Caco-2 (cell line): ENCODE results near the gene GLI3. TPM values are rescaled to one million over a fixed set of nuclear protein-coding genes. Genes with fewer than 3 reads are reported as not detected.

Experiments
- BruUV-seq: library from RNA; stranded (reverse); fragments of 400-500 nt; replicated peaks from 2 replicates; lab custom pipeline; 2021; lab: Mats Ljungman, UMichigan
- CTCF ChIA-PET: fragments of 300-600 bp; sonication (Branson Sonifier 250); formaldehyde crosslinking; loops from one replicate; lab custom pipeline; 2022; ENCODE audit warnings: antibody characterized with exemption; lab: Charles Lee
- POLR2A ChIA-PET: fragments of 300-600 bp; sonication (Branson Sonifier 250); formaldehyde crosslinking; loops from one replicate; lab custom pipeline; 2022; ENCODE audit warnings: antibody characterized with exemption; lab: Charles Lee
- DNase-seq, 2 experiments: peaks; one replicate each; pipeline versions ENCODE4 v3.0.0 to v3.0.0-alpha.2; 2020 to 2022
- H3K27me3 ChIP-seq: replicated peaks from 2 replicates; pipeline ENCODE4 v1.6.0; 2011; ENCODE audit warnings: low read length; ENCODE audit not compliant: control insufficient read depth, insufficient read depth
- H3K36me3 ChIP-seq: 2 replicates; pipeline ENCODE4 v1.5.1; 2011; ENCODE audit warnings: low read length; ENCODE audit not compliant: control insufficient read depth, insufficient read depth
- H3K4me1 ChIP-seq: fragments of 250-450 bp; sonication (Bioruptor Pico); 2 replicates; pipeline ENCODE4 v1.5.1; 2020; ENCODE audit warnings: mild to moderate bottlenecking
- H3K4me3 ChIP-seq: 2 replicates; pipeline ENCODE4 v1.5.1; 2011; ENCODE audit warnings: low read depth, mild to moderate bottlenecking, control low read depth, low read length
- H3K9me3 ChIP-seq: fragments of 250-450 bp; sonication (Bioruptor Pico); 2 replicates; pipeline ENCODE4 v1.5.1; 2020; ENCODE audit warnings: mild to moderate bottlenecking, moderate library complexity
- H3K27ac Mint-ChIP-seq: one replicate; pipeline ENCODE4 v1.8.0; 2022; ENCODE audit warnings: mixed read lengths; ENCODE audit not compliant: unreplicated experiment
- H3K27me3 Mint-ChIP-seq: one replicate; pipeline ENCODE4 v1.8.0; 2022; ENCODE audit warnings: mixed read lengths; ENCODE audit not compliant: insufficient read depth, unreplicated experiment
- H3K36me3 Mint-ChIP-seq: one replicate; pipeline ENCODE4 v1.8.0; 2022; ENCODE audit warnings: mild to moderate bottlenecking, mixed read lengths; ENCODE audit not compliant: insufficient read depth, unreplicated experiment
- H3K4me1 Mint-ChIP-seq: one replicate; pipeline ENCODE4 v1.8.0; 2022; ENCODE audit warnings: low read depth, mixed read lengths; ENCODE audit not compliant: unreplicated experiment
- H3K4me3 Mint-ChIP-seq: one replicate; pipeline ENCODE4 v1.8.0; 2022; ENCODE audit warnings: mild to moderate bottlenecking, moderate library complexity, mixed read lengths; ENCODE audit not compliant: unreplicated experiment
- H3K9me3 Mint-ChIP-seq: one replicate; pipeline ENCODE4 v1.8.0; 2022; ENCODE audit warnings: mixed read lengths; ENCODE audit not compliant: unreplicated experiment
- CTCF ChIP-seq, 2 experiments: fragments of 200-600 bp in 1 of 2; IDR thresholded peaks; 1 replicate in 1 of 2; 2 replicates in 1 of 2; pipeline versions ENCODE4 v1.5.1 to v1.8.0; 2011 to 2022; ENCODE audit warnings: antibody characterized with exemption in 1 of 2, control low read depth in 1 of 2, inconsistent platforms in 1 of 2, low read depth in 1 of 2, low read length in 1 of 2, mild to moderate bottlenecking in 1 of 2, moderate library complexity in 1 of 2; ENCODE audit not compliant: insufficient read depth in 1 of 2, severe bottlenecking in 1 of 2, unreplicated experiment in 1 of 2
- intact Hi-C: fragments of 100-400 bp; cut with micrococcal nuclease; formaldehyde crosslinking; loops from one replicate; pipeline ENCODE4 v1.10.0; 2022; ENCODE audit not compliant: unreplicated experiment
- total RNA-seq: library from RNA; stranded (reverse); gene quantifications from 2 replicates; pipeline ENCODE4 v1.2.3, GENCODE V29; 2022

Gene GLI3
- total RNA-seq, 1 experiment from 2014 or later: 1.00 TPM

- Histone ChIP-seq H3K36me3 (no peaks in the 10 kb centered on the region), H3K4me1 (no peaks in the 10 kb centered on the region), H3K4me3 (no peak overlapping the region), H3K27me3 (no peaks in the 10 kb centered on the region; the same call in 1 of the 2 replicates), H3K9me3 (no peaks in the 10 kb centered on the region)
- intact Hi-C loops: no loop called here
- Mint-ChIP-seq H3K27ac (no peak overlapping the region), H3K4me1 (no peaks in the 10 kb centered on the region), H3K4me3 (no peak overlapping the region), H3K9me3 (no peaks in the 10 kb centered on the region), H3K27me3 (peaks cover 24% of the 10 kb centered on the region), H3K36me3 (no peaks in the 10 kb centered on the region)
- ChIA-PET POLR2A (no interaction called here), CTCF (no interaction called here)
- TF ChIP-seq CTCF (IDR thresholded peaks at IDR 0.05; ENCODE audit: insufficient read depth in 1 of 2, low read depth in 1 of 2, low read length in 1 of 2, severe bottlenecking in 1 of 2, unreplicated experiment in 1 of 2): no peak
- DNase-seq: no peak
- BruUV-seq: no TSS peak
Measured at GRCh38 chr7:42262964-42263363, 26.0 kb upstream of the GLI3 start.

DNA sequence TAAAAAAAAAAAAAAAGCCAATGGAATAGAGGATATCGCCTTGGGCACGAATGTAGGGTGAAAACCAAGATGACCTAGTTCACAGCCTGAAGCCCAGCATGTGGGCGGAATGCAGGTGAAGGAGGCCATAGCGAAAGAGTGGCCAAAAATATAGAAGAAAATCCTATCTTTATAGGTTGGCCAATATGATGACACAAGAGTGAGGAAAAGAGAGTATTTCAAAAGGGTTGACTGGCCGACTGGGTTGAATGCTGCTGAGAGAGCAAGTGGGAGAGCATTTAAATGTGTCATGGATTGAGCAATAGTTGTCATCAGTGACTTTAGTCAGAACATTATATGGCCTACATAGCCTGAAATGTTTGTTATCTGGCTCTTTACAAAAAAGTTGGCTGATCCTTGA, 17.2 kb upstream of the GLI3 start:
- POLR2A ChIA-PET: no interaction called here
- no peaks in the 10 kb centered on the region for H3K4me1 ChIP-seq

DNA sequence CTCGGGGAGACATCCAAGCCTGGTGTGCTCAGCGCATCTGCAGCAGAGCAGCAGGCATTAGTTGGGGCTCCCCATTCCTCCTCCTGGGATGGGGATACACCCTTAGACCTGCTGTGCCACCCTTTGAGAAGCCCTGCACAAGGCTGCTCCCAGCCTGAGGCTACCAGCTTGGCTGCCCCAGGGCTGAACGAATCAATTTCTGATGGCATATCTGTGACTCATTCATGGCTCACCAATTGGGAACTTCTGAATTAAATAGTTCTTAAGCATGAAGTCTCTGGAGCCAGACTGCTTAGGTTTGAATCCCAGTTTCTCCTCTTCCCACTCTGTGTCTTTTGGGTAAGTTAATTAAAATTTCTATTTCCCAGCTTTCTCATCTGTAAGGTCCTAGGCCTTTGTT, 16.3 kb upstream of the GLI3 start:
- Mint-ChIP-seq H3K36me3 (no peaks in the 10 kb centered on the region), H3K27me3 (no peaks in the 10 kb centered on the region), H3K9me3 (peaks cover 11% of the 10 kb centered on the region), H3K4me3 (no peak overlapping the region), H3K4me1 (no peaks in the 10 kb centered on the region), H3K27ac (no peak overlapping the region)
- H3K4me1 ChIP-seq: no peaks in the 10 kb centered on the region
- no peaks in the 10 kb centered on the region for H3K9me3 ChIP-seq
- no peak for DNase-seq
- ChIA-PET POLR2A (no interaction called here), CTCF (no interaction called here)
- no TSS peak for BruUV-seq
- H3K36me3 ChIP-seq: no peaks in the 10 kb centered on the region
- H3K4me3 ChIP-seq: no peak overlapping the region
- intact Hi-C loops: no loop called here
- no peaks in the 10 kb centered on the region for H3K27me3 ChIP-seq
- no peak for TF ChIP-seq CTCF (IDR thresholded peaks at IDR 0.05; ENCODE audit: insufficient read depth in 1 of 2, low read depth in 1 of 2, low read length in 1 of 2, severe bottlenecking in 1 of 2, unreplicated experiment in 1 of 2)

More for the DNA sequence above, 17.2 kb upstream of the GLI3 start:
- Mint-ChIP-seq H3K4me1 (no peaks in the 10 kb centered on the region), H3K36me3 (no peaks in the 10 kb centered on the region), H3K27me3 (no peaks in the 10 kb centered on the region), H3K9me3 (peaks cover 11% of the 10 kb centered on the region), H3K27ac (no peak overlapping the region), H3K4me3 (no peak overlapping the region)
- intact Hi-C loops: no loop called here
- Histone ChIP-seq H3K9me3 (no peaks in the 10 kb centered on the region), H3K27me3 (no peaks in the 10 kb centered on the region), H3K4me3 (no peak overlapping the region), H3K36me3 (no peaks in the 10 kb centered on the region)
- no peak for TF ChIP-seq CTCF (IDR thresholded peaks at IDR 0.05; ENCODE audit: insufficient read depth in 1 of 2, low read depth in 1 of 2, low read length in 1 of 2, severe bottlenecking in 1 of 2, unreplicated experiment in 1 of 2)
- CTCF ChIA-PET: no interaction called here
- DNase-seq: no peak
- BruUV-seq: no TSS peak
